Dermis microvascular lymphatic vessel endothelial cell (primary cell): ENCODE data around the gene ATXN3. TPM values are rescaled to one million over a fixed set of nuclear protein-coding genes. Genes with fewer than 3 reads are reported as not detected.

Source experiments
- DNase-seq, 2 donors: peaks; one replicate each; pipeline versions ENCODE4 v3.0.0 to v3.0.0-alpha.2; 2010; ENCODE audit warnings: low read depth in 2 of 2
- total RNA-seq: library from RNA; depleted of rRNA; stranded (reverse); fragments of >200 nt; gene quantifications from 2 replicates; pipeline ENCODE4 v1.2.1, GENCODE V29; 2014

The ATXN3 gene
- total RNA-seq = 45.4 and 59.6 TPM in 2 replicates

DNA sequence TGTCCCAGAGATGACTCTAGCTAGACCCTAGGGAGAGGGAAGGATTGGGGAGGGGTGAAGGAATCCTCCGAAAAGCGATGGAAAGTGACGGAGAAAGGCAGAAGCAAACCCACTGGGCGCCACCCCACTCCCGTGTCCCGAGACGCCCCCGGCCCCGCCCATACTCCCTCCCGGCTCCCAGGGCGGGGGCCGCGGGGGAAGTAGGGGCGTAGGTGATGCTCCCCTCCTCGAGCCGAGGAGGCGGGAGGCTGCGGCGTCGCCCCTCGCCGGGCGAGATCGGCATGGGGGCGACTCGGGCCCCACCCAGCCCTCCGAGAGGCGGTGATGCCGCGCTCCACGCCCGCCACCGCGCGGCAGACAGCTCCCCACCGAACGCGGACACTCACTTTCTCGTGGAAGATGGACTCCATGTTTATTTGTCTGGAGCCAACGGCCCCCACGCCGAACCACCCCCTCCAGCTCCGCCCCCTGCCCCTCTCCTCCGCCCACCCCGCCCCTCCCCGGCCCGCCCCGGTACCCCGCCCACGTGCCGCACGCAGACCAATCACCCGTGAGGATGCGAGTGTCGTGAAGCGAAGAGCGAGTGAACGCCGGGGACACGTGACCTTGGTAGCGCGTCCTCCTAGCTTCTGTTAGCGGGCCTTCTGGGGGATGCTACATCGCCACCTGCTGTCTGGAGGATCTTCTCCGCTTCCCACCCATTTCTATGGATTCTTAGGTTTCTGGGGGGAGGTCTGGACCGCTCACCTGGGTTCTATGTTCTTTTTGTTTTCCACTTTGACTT is at the start of gene ATXN3:
Gene ATXN3 (minus strand): TSS at position 440 of the 784 bp plus-strand sequence. CDS start 30 bp downstream, at position 410.
- DNase-seq = peak; percentile 97 to 99

DNA sequence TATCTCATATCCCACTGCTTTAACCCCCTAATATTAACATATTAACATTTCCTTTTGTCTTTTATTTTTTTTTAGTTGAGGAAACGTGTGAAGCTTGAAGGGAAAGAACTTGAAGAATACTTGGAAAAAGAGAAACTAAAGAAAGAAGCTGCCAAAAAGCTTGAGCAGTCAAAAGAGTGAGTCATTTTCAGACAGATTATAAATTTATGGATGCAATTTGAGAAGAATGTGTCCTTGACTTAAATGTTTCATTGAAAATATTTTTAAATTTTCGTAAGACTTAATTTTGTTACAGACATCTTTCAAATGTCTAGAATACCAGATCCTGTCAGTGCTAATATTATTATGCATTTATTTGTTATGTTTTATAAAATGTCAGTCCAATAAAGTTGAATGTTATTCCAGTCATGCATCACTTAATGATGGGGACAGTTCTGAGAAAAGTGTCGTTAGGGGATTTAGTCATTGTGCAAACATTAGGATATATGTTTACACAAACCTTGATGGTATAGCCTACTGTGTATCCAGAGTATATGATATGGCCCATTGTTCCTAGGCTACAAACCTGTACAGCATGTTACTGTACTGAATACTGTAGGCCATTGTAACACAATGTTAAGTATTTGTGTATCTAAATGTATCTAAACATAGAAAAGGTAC is 48.0 kb upstream of the ATXN3 start:
- DNase-seq = no peak

DNA sequence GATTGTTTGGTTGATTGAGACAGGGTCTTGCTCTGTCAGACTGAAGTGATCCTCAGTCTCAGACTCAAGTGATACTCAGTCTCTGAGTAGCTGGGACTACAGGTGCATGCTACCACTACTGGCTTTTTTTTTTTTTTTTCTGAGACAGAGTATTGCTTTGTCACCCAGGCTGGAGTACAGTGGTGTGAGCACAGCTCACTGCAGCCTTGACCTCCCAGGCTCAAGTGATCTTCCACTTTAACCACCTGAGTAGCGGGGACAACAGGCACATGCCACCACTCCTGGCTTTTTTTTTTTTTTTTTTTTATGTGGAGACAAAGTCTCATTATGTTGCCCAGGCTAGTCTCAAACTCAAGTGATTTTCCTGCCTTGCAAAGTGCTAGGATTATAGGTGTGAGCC is 47.2 kb upstream of the ATXN3 start:
- DNase-seq = no peak

DNA sequence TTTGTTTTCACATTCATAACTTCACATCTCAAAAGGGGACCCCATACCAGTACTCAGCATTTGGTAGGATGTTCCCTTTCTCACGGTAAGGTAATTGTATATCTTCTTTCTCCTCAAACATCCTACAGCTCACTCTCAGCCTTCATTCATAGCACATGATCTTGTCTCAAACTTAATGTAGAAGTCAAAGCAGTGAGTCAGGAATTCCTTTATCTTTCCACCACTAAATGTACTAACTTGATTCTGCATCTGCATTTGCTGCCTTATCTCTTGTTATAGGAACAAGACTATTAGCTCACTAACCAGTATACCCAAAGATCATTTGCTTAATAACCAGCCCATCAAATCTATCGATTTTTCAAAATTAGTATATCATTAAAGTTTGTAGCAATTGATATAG is 38.3 kb upstream of the ATXN3 start:
- no peak for DNase-seq

DNA sequence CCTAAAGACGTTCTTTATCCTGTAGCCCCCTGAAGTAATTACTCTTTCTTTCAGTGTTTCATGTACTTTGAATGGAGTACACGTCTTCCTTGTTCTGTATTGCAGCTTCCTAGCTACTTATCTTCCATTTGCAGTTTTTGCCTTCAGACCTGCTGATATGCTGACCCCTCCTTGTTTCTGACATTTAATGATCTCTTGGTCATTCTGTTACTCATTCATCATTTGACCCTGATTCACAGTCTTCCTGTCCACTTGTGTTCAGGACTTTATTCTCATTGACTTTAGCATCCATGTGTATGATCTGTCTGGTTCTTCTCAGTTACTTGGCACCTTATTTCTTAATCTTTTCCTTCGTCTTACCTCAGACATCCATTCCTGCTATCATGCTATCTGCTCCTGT is 37.6 kb upstream of the ATXN3 start:
- no peak for DNase-seq

DNA sequence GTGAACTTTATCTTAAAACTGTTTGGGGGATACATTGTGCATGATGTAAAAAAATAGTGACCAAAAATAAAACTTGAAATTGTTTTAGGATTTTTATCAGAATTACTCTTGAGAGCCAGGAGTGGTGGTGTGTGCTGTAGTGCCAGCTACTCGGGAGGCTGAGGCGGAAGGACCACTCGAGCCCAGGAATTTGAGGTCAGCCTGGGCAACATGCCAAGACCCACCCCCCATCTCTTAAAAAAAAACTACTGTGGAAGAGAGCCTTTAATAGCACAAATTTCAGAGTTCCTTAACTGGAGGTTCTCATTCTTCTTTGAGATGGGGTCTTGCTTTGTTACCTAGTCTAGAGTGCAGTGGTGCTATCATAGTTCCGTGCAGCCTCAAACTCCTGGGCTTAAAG is 36.9 kb upstream of the ATXN3 start:
- no peak for DNase-seq

DNA sequence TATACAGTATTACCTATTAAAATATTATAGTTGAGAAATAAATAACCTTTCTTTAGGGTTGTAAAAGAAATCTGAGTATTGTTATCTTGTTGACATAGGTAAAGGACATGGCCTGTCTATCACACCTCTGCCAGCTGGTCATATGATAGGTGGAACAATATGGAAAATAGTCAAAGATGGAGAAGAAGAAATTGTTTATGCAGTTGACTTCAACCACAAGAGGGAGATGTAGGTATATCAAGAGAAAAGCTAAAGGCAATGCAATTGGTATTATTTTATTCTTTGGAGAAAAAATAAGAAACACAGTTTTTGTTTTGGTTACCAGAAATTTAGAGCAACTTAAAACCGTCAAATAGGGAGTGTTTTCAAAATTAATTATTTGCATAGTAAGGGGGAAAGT is 28.9 kb upstream of the ATXN3 start:
- DNase-seq = peak; percentile 57 to 64

DNA sequence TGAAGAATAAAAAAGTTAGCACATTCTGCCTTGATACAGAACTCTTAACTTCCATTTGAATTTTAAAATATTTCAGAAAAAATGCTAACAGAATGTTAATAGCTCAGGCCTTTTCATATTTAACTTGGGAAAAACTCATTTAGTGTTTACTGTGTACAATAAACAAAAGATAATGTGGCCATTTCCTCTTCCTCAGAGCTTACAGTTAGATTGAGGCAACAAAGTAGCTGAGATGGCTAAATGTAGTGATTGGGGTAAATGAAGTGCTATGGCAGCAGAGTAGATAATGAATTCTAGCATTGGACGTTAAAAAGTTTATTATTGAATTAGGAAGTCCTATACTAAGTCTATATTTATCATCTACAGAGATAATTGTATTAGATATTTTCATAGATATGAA is 28.1 kb upstream of the ATXN3 start:
- no peak for DNase-seq

DNA sequence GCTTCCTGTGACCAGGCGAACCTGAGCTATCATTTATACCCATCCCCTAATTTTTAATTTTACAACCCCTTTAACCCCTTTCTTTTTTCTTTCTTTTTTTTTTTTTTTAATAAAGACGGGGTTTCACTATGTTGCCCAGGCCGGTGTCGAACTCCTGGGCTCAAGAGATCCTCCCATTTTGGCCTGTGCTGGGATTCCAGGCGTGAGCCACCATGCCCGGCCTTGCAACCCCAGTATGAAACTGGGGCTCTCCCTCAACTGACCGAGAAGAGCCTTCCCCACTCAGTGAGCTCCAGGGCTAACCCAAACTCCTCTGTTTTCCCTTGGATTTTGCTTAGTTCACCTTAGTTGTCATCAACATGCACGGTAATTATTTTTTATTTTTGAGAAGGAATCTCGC is 16.4 kb upstream of the ATXN3 start:
- DNase-seq = no peak

DNA sequence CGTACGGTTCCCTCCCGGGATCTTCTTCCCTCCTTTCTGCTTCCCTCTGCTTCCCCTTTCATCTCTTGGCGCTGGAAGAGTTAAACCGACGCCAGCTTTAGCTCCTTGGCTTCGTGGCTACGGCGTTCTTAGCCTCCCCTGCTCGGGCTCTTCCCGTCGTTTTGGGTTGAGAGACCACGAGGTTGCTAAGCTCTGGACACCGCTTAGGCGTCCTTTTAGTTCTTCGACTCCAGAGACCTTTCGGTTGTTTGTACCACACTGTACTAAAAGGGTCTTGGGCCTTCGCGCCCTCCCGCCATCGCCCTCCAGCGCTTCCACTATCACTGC is 15.9 kb upstream of the ATXN3 start:
- peak in 1 of 2 donors; percentile 41 for DNase-seq

DNA sequence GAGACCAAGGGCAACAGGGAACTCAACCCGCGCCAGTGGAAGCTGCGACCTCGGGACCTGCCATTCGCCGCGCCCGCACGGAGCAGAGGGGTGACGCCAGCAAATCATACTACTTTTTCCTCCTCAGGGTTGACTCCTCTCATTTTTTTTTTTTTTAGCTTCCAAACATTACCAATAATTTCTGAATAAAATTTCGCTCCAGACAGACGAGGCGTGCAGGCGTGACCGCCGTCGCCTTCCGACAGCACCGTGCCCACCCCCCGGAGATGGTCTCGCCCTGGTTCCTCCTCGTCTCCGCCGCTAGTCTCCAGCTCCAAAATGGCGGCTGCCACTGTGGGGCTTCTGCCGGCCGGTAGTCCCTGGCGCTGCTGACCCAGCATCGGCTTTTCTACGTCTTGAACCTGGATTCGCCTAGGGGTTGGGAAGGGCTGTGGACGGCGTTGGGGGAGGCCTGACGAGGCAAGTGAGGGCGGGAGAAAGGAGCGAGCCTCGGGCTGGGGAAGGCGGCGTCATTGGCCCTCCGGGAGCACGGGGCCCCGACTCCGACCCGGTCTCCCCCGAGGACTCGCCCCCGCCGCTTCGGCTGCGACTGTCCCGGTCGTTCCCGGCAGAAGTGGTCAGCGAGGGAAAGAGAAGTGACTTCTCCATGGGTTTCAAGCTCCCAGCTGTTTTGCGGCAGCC is 15.4 kb upstream of the ATXN3 start, which contains the start of the genes CPSF2 and NDUFB1:
Gene CPSF2 (plus strand): TSS at position 300 of the 681 bp plus-strand sequence. CDS start 9,016 bp downstream, outside the sequence.
Gene NDUFB1 (minus strand): TSS at position 37 of the 681 bp plus-strand sequence. CDS start 4,069 bp downstream, outside the sequence.
- DNase-seq = peak; percentile 52 to 85

DNA sequence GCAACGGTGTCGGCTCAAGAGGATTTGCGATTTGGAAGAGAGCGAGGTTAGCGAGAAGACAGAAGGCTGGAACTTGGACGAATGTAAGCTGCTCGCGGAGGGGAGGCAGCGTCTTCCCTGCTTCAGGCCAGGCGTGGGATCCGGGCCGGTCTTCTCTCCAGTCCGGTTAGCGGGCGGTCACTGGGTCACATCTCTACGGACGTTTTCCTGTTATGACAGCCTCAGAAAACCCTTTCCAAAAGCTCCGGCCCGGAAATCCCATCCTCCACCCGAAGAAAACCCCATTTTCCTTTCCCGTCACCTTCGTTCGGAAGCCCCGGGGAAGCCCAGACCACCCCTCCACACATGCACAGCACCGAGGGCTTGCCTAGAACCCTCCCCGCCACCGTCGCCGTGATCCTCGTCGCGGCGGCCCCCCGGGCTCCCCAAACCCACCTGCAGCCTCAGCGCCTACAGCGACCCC is 14.9 kb upstream of the ATXN3 start:
- peak; percentile 24 to 64 for DNase-seq

DNA sequence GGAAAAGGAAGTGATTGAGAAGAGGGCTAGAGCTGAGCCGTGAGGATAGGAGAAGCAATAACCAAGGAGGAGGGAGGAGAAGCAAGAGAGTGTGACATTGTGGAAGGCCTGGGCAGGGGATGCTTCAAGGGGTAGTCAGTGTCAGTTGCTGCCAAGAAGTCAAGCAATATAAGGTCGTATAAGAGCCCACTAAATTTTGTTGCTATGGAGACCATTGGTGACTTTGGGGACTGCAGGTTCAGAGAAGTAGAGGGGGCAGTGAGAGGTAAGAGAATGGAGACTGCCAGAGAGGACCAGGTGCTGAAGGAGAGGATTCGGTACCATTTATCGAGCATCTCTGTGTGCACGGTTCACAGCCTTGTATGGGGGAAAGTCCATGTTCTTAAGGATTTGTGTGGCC is 3.1 kb upstream of the ATXN3 start:
- no peak for DNase-seq

DNA sequence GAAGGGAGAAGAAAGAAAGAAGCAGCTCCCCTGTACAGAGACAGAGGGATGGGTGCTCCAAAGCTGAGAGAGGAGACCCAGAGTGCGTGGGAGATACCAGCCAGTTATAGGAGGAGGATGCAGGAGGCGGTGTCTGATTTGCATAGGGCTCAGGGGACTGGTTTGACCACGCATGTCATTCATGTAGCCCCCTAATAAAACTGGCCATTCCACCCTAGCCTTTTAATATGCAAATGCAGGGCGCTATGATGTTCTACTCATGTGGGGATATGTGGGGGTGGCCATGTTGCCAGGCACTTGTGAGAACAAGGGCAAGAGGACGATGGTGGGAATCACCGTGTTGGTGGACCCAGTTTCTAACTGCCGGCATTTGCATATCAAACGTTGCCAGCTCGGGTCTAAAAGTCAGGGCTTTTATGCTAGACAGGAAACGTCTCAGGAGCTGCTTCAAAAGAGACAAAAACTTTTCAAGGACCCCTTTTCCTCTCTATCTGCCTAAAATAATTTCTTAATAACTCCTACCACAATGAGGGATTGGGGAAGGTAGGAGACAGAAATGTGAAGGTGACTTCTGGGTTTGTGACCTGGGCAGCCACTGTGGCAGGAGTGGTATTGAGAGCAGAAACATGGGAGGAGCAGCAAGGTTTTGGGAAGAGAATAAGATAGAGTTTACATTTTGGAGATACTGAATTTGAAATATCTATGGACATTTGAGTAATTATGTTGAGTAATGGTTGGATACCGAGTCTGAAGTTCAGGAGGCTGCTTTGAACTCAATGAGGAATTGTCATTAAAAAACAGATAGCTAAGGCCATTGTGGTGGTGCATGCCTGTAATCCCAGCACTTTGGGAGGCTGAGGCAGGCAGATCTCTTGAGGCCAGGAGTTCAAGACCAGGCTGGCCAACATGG is 2.2 kb upstream of the ATXN3 start:
- no peak for DNase-seq

DNA sequence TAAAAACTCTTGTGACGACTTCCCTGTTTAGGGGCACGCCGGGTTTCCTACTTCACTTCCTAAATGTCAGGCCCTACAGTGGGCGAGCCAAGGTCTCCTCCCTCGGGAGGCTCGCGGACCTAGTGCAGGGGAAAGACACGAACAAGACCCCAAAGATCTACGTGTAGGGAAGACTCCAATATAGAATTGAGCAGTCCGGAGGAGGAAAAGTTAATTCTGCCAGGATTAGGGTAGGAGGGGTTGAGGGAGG is 564 bp downstream of the ATXN3 start:
- DNase-seq = peak; percentile 63 to 69

DNA sequence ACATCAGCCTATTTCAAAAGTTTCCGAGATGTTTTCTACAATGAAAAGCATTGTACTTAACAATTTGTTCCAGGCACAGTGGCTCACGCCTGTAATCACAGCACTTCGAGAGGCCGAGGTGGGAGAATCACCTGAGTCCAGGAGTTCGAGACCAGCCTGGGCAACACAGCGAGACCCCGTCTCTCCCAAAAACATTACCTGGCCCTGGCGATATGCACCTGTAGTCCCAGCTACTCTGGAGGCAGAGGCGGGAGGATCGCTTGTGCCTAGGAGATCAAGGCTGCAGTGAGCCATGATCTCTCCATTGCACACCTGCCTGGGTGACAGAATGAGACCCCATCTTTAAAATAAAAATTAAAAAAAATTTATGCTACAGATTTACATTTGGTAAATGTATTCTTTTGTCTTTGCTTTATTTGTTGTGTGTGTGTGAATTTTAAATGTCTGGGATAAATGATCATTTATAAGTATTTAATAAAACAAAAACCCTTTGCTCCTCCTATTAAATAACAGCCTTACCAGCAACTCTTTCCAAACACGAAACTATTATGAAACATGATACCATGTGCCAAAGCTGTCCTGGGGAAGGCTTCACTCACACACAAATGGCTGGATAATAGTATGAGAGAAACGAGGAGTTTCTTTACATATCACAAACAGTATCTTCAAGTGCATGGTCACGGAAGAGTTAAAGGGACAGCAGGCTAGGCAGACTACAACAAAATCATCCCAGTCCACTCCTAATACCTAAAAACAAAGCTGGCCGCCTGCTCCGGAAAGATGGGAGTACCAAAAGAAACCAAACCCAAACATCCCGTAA is 1.1 kb downstream of the ATXN3 start:
- no peak for DNase-seq

DNA sequence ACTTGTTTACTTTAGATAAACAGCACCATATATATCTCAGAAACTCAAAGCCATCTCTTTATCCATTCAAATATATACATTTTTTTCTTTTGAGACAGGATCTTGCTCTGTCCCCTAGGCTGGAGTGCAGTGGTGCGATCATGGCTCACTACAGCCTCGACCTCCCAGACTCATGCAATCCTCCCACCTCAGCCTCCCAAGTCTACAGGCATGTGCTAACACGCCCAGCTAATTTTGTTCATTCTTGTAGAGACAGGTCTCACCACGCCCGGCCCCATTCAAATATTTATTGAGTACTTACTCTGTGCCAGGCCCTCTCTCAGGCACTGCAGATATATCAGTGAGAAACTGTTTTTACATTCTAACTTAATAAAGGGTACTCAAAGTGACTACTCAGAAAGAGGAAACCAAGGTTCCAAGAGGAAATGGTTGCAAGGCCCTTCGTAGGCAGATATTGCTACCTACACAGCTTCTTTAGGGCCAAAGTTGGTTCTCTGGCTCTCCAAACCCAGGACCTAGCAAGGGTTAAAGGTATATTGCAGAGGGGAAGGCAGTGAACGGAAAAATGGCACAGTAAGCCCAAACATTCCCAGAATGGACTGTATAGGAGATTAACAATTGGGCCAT is 2.9 kb downstream of the ATXN3 start:
- DNase-seq = no peak

DNA sequence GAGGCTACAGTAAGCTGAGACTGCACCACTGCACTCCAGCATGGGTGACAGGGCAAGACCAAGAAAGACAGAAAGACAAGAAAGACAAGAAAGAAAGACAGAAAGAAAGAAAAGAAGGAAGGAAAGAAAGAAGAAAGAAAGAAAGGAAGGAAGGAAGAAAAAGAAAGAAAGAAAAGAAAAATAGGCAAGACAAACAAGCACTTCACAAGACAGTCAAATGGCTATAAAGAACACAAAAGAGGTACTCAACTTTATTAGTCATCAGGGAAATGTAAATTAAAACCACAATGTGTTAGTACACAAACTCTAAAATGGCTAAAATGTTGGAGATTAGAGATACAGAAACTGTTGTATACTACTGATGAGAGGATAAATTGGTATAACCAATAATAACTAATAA is 6.6 kb downstream of the ATXN3 start:
- DNase-seq = no peak

DNA sequence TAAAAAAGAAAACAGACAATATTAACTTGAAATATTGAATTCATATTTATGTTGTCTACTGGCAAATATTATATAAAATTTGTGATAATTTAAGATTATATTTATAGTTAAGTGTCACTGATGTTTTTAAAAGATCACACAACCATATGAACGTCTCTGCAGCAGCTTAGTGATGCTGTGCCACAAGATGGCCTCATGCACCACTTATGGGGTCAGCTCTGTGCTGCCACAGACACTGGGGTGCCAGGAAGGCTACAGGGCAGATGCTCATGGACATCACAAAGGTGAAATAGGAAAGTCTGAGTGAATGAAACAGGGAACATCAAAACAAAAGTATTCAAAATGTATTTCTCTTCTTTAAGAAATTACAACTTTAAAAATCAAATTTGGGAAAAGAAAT is 13.1 kb downstream of the ATXN3 start:
- peak in 1 of 2 donors; percentile 6 for DNase-seq

DNA sequence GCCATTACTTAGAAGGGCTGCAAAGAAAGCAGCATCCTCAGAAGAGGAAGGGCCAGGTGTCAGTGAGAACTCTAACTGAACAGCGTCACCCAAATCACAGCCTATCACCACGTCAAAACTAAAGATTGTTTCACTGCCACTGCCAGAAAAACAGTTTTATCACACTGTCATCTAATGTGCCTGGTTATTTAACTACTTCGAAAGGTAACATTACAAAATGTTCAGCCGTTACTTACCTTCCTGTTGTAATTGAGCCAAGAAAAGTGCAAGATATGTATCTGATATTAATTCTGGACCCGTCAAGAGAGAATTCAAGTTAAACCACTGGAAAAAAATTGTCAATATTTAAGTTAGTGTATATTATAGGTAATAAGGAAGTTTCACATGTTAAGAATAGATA is 17.9 kb downstream of the ATXN3 start:
- no peak for DNase-seq
